Esophagus (tissue), 2 donors: ENCODE data around the gene LYPD1. TPM values are rescaled to one million over a fixed set of nuclear protein-coding genes. Genes with fewer than 3 reads are reported as not detected.

ENCODE experiments used
- H3K27ac ChIP-seq, 2 donors: one replicate each; pipeline ENCODE4 v1.5.1; 2013; ENCODE audit warnings: low read depth in 2 of 2, mild to moderate bottlenecking in 2 of 2, inconsistent platforms in 1 of 2, low read length in 1 of 2, moderate library complexity in 1 of 2
- H3K27me3 ChIP-seq, 2 donors: one replicate each; pipeline ENCODE4 v1.6.1; 2013; ENCODE audit warnings: low read length in 2 of 2, control low read depth in 1 of 2, mild to moderate bottlenecking in 1 of 2; ENCODE audit not compliant: insufficient read depth in 2 of 2, control insufficient read depth in 1 of 2
- H3K36me3 ChIP-seq, 2 donors: one replicate each; pipeline ENCODE4 v1.6.1; 2013; ENCODE audit warnings: low read length in 1 of 2; ENCODE audit not compliant: control insufficient read depth in 2 of 2, insufficient read depth in 2 of 2
- H3K4me1 ChIP-seq, 2 donors: one replicate each; pipeline ENCODE4 v1.6.1; 2013; ENCODE audit warnings: low read length in 1 of 2; ENCODE audit not compliant: control insufficient read depth in 2 of 2, insufficient read depth in 2 of 2
- H3K4me3 ChIP-seq, 2 donors: one replicate each; pipeline ENCODE4 v1.5.1; 2013; ENCODE audit warnings: low read length in 2 of 2, mild to moderate bottlenecking in 2 of 2, low read depth in 1 of 2, moderate library complexity in 1 of 2
- H3K9me3 ChIP-seq, 2 donors: one replicate each; pipeline ENCODE4 v1.6.1; 2013; ENCODE audit warnings: mild to moderate bottlenecking in 2 of 2, low read depth in 1 of 2, low read length in 1 of 2, moderate library complexity in 1 of 2; ENCODE audit not compliant: control insufficient read depth in 2 of 2, insufficient read depth in 1 of 2
- WGBS, 2 donors: extraction: QIAGEN DNeasy Blood & Tissue Kit; methylation state at CpG; one replicate each; pipeline ENCODE4 v1.1.7; 2013; 5-methylcytosine and 5-hydroxymethylcytosine counted together
- polyA plus RNA-seq, 2 donors: library from polyadenylated mRNA; stranded (reverse); fragments of 200-250 nt; gene quantifications; one replicate each; pipeline ENCODE4 v1.2.3, GENCODE V29; 2013
- donor health status: healthy with polysubstance abuse.
- donor health status: Bipolar disorder and iron deficiency.

Gene LYPD1
- polyA plus RNA-seq, 2 donors, result 0.24 to 0.56 TPM

DNA sequence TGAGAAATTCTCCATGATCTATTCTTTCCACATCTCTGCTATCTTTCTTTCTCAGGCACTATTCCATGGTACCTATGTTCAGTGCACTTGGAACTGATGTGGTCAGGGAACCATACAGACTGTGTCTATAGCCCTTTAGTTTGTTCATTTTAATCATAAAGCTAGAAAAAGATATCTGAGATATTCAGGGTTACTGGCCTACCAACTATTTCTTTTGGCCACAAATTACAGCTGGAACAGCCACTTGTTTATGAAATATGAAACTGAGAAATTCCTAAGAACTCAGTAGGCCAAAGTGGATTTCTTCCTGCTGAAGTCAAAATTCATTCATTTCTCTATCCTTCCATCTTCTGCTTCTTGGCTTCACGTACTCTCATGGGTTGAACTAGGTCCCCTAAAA is 22.8 kb upstream of the LYPD1 start:
- H3K27ac ChIP-seq, result no peak overlapping the region
- no peaks in the 10 kb centered on the region for H3K9me3 ChIP-seq
- H3K4me3 ChIP-seq, result no peak overlapping the region
- WGBS, 2 donors, result 84 to 91% methylated on average over 1 of the region's 1 CpG
- H3K36me3 ChIP-seq, result no peaks in the 10 kb centered on the region
- no peaks in the 10 kb centered on the region for H3K27me3 ChIP-seq
- H3K4me1 ChIP-seq, result no peaks in the 10 kb centered on the region

GRCh38 chr2:132691556-132691955 is 21.6 kb upstream of the LYPD1 start:
- Histone ChIP-seq H3K4me1 (no peaks in the 10 kb centered on the region), H3K36me3 (no peaks in the 10 kb centered on the region), H3K27me3 (no peaks in the 10 kb centered on the region), H3K27ac (no peak overlapping the region), H3K9me3 (no peaks in the 10 kb centered on the region), H3K4me3 (no peak overlapping the region)
- WGBS, 2 donors, result 89 to 90% methylated on average over 4 of the region's 4 CpGs

DNA sequence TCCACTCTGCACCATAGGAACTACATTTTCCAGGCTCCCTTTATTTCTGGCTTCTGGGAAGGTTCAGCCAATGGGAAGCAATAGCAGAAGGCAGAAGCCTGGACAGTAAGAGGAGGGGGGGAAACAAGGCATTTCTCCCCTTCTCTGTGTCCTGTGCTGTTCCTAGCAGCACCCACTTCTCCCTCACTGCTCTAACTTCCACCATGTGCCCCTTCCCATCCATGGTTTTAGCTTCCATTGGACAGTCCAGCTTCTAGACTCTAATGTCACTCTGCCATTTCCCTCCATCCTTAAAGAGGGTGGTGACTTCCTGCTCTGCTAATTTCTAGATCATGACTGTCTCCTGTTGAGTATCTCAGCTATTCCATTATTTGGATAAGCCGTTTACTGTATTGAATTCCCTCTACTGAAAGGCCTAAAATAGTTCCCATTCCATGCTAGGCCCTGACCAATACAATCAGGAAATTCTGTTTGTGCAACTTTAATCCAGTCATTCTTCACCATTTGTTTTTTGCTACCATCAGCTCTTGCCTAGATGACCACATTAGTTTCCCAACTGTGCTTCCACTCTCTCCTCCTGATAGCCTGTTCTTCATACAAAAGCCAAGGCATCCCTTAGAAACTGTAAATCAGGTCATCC is 20.8 kb upstream of the LYPD1 start:
- Histone ChIP-seq H3K4me3 (no peak overlapping the region), H3K9me3 (no peaks in the 10 kb centered on the region), H3K36me3 (no peaks in the 10 kb centered on the region), H3K4me1 (no peaks in the 10 kb centered on the region), H3K27me3 (no peaks in the 10 kb centered on the region), H3K27ac (no peak overlapping the region)
- WGBS, 2 donors, result 63 to 69% methylated on average over 1 of the region's 1 CpG

DNA sequence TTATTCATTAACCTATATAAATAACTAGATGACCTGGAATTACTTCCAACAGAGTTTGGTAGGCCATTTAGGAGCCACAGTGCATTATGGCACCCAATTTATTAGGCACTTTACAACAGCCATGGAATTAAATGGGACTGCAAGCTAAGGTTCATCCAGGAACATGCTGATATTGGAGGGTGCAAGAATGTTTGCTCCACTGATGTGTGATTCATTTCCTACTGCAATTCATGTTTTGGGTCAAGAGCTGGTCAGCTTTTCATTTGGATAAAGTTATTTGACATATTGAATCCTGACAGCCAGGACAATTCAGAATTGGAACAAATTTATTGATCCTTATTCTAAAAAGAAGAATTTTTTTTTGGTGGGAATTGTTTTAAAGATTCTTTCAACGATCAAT is 11.8 kb upstream of the LYPD1 start:
- no peak overlapping the region for H3K4me3 ChIP-seq
- H3K36me3 ChIP-seq, result no peaks in the 10 kb centered on the region
- H3K27ac ChIP-seq, result no peak overlapping the region
- 88 to 97% methylated on average over 1 of the region's 1 CpG for WGBS, 2 donors
- H3K27me3 ChIP-seq, result no peaks in the 10 kb centered on the region
- H3K9me3 ChIP-seq, result no peaks in the 10 kb centered on the region
- no peaks in the 10 kb centered on the region for H3K4me1 ChIP-seq

GRCh38 chr2:132680544-132680943 is 10.5 kb upstream of the LYPD1 start:
- Histone ChIP-seq H3K27ac (no peak overlapping the region), H3K27me3 (no peaks in the 10 kb centered on the region), H3K36me3 (no peaks in the 10 kb centered on the region), H3K9me3 (no peaks in the 10 kb centered on the region), H3K4me1 (no peaks in the 10 kb centered on the region), H3K4me3 (no peak overlapping the region)
- WGBS, 2 donors, result 79 to 84% methylated on average over 3 of the region's 3 CpGs

DNA sequence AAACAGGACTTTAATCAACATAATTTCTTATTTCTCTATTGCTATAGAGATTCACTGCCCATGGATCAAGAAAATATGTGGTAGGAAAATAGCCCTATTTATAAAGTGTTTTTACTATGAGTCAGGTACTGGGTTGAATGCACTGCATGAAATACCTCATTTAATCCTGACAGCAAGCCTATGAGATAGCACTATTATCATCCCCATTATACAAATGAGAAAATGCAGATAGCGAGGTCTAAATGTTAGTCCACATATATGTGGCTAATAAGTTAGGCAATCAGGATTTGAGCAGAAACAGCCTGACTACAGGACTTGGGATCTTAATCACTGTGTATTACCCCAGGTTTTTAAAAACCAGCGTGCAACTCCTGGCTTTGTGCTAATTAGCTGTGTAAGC is 8.5 kb upstream of the LYPD1 start:
- no peaks in the 10 kb centered on the region for H3K9me3 ChIP-seq
- H3K4me1 ChIP-seq, result no peaks in the 10 kb centered on the region
- H3K27ac ChIP-seq, result no peak overlapping the region
- 92 to 93% methylated on average over 2 of the region's 2 CpGs for WGBS, 2 donors
- H3K27me3 ChIP-seq, result no peaks in the 10 kb centered on the region
- no peaks in the 10 kb centered on the region for H3K36me3 ChIP-seq
- no peak overlapping the region for H3K4me3 ChIP-seq

GRCh38 chr2:132677661-132678060 is 7.7 kb upstream of the LYPD1 start:
- H3K27me3 ChIP-seq, result no peaks in the 10 kb centered on the region
- H3K27ac ChIP-seq, result no peak overlapping the region
- no peak overlapping the region for H3K4me3 ChIP-seq
- no peaks in the 10 kb centered on the region for H3K9me3 ChIP-seq
- WGBS, 2 donors, result 89 to 90% methylated on average over 5 of the region's 5 CpGs
- H3K4me1 ChIP-seq, result no peaks in the 10 kb centered on the region
- no peaks in the 10 kb centered on the region for H3K36me3 ChIP-seq

- Histone ChIP-seq H3K27me3 (no peaks in the 10 kb centered on the region), H3K36me3 (no peaks in the 10 kb centered on the region), H3K4me3 (no peak overlapping the region), H3K27ac (no peak overlapping the region), H3K9me3 (no peaks in the 10 kb centered on the region), H3K4me1 (no peaks in the 10 kb centered on the region)
- 59 to 65% methylated on average over 2 of the region's 2 CpGs for WGBS, 2 donors
These were observed 7.0 kb upstream of the LYPD1 start for GRCh38 chr2:132676999-132677398.

- H3K9me3 ChIP-seq, result no peaks in the 10 kb centered on the region
- H3K27ac ChIP-seq, result no peak overlapping the region
- 18 to 20% methylated on average over 23 of the region's 23 CpGs for WGBS, 2 donors
- H3K4me1 ChIP-seq, result peaks cover 9 to 21% of the 10 kb centered on the region in 2 donors
- peaks cover 0 to 12% of the 10 kb centered on the region in 2 donors for H3K27me3 ChIP-seq
- peak overlapping the region; percentile 38 to 46 for H3K4me3 ChIP-seq
- H3K36me3 ChIP-seq, result no peaks in the 10 kb centered on the region
These were observed 1.3 kb upstream of the LYPD1 start for GRCh38 chr2:132671151-132671835.
